GM12878 (cell line): ENCODE measurements around the gene SIGLEC10. TPM values are rescaled to one million over a fixed set of nuclear protein-coding genes. Genes with fewer than 3 reads are reported as not detected.

ENCODE experiments used
- ATAC-seq: fragments of 200-7000 bp; cut with Tn5 transposase; 3 replicates; pipeline ENCODE4 v1.9.1; 2020; ENCODE audit warnings: mild to moderate bottlenecking, moderate library complexity
- BruUV-seq: library from RNA; stranded (reverse); fragments of 400-500 nt; replicated peaks from 2 replicates; lab custom pipeline; 2021; lab: Mats Ljungman, UMichigan
- CTCF ChIA-PET: fragments of 300-600 bp; sonication (Branson Sonifier 250); formaldehyde crosslinking; extraction: SDS; loops from one replicate; lab custom pipeline; 2021; ENCODE audit warnings: inconsistent platforms; lab: Yijun Ruan, JAX
- POLR2A ChIA-PET: fragments of 350-600 bp; formaldehyde crosslinking; extraction: SDS; loops from one replicate; lab custom pipeline; 2021; ENCODE audit warnings: inconsistent platforms; lab: Charles Lee
- RAD21 ChIA-PET: fragments of 300-600 bp; sonication (Branson Sonifier 250); formaldehyde crosslinking; loops from one replicate; lab custom pipeline; 2023; ENCODE audit warnings: antibody characterized with exemption; ENCODE audit not compliant: unreplicated experiment; lab: Charles Lee
- SMC1A ChIA-PET: fragments of 300-600 bp; sonication (Branson Sonifier 250); formaldehyde crosslinking; loops from one replicate; lab custom pipeline; 2023; ENCODE audit not compliant: unreplicated experiment, uncharacterized antibody; lab: Charles Lee
- DNase-seq: peaks from one replicate; pipeline ENCODE4 v3.0.0-alpha.2; 2011; ENCODE audit warnings: low read depth, low spot score
- FAIRE-seq: peaks from 3 replicates; lab custom pipeline; 2011; peaks lifted over from hg19 to GRCh38; lab: Jason Lieb, UNC
- H2AFZ ChIP-seq: 2 replicates; pipeline ENCODE4 v1.6.0; 2011; ENCODE audit warnings: low read depth, low read length, control low read depth; ENCODE audit not compliant: control insufficient read depth
- H3K27ac ChIP-seq: 2 replicates; pipeline ENCODE4 v1.5.1; 2011; ENCODE audit warnings: control low read depth; ENCODE audit not compliant: control insufficient read depth, insufficient read depth
- H3K27me3 ChIP-seq, 2 experiments: replicated peaks in 1 of 2; 2 replicates each; pipeline versions ENCODE4 v1.6.0 to v1.6.1; 2011; ENCODE audit warnings: low read length in 1 of 2; ENCODE audit not compliant: control insufficient read depth in 2 of 2, insufficient read depth in 2 of 2
- H3K36me3 ChIP-seq, 2 experiments: 2 replicates each; pipeline ENCODE4 v1.5.1; 2011; ENCODE audit warnings: low read length in 1 of 2; ENCODE audit not compliant: control insufficient read depth in 2 of 2, insufficient read depth in 2 of 2
- H3K4me1 ChIP-seq: 2 replicates; pipeline ENCODE4 v1.6.1; 2011; ENCODE audit warnings: mild to moderate bottlenecking, low read length, moderate library complexity, mixed read lengths; ENCODE audit not compliant: control insufficient read depth, insufficient read depth
- H3K4me2 ChIP-seq: 2 replicates; pipeline ENCODE4 v1.6.0; 2011; ENCODE audit warnings: control low read depth; ENCODE audit not compliant: control insufficient read depth, insufficient read depth
- H3K4me3 ChIP-seq: fragments of 200-600 bp; sonication (generic); 2 replicates; pipeline ENCODE4 v1.5.1; 2016
- H3K79me2 ChIP-seq: 2 replicates; pipeline ENCODE4 v1.6.0; 2011; ENCODE audit warnings: low read length; ENCODE audit not compliant: control insufficient read depth, insufficient read depth
- H3K9ac ChIP-seq: 2 replicates; pipeline ENCODE4 v1.8.0; 2011; ENCODE audit warnings: low read length, control low read depth, mixed read lengths; ENCODE audit not compliant: control insufficient read depth, insufficient read depth
- H3K9me3 ChIP-seq: replicated peaks from 3 replicates; pipeline ENCODE4 v1.5.1; 2011; ENCODE audit warnings: mild to moderate bottlenecking, low read length; ENCODE audit not compliant: control insufficient read depth, insufficient read depth
- H4K20me1 ChIP-seq: 2 replicates; pipeline ENCODE4 v1.6.0; 2011; ENCODE audit not compliant: control insufficient read depth, insufficient read depth
- CREM ChIP-seq: IDR thresholded peaks from 2 replicates; pipeline ENCODE4 v1.6.1; 2014; ENCODE audit warnings: antibody characterized with exemption, low read depth
- E2F4 ChIP-seq: IDR thresholded peaks from 2 replicates; pipeline ENCODE4 v1.6.1; 2012; ENCODE audit warnings: low read depth, low read length, improper control_type of control experiment
- EGR1 ChIP-seq, 2 experiments: IDR thresholded peaks; 1 replicate in 1 of 2; 2 replicates in 1 of 2; pipeline ENCODE4 v1.6.1; 2011 to 2012; ENCODE audit warnings: low read depth in 2 of 2, low read length in 2 of 2, borderline replicate concordance in 1 of 2, mild to moderate bottlenecking in 1 of 2, moderate library complexity in 1 of 2
- MXI1 ChIP-seq: fragments of 150-350 bp; IDR thresholded peaks from 2 replicates; pipeline ENCODE4 v1.6.1; 2011; ENCODE audit warnings: low read depth, mild to moderate bottlenecking, inconsistent platforms, low read length, improper control_type of control experiment
- NFIC ChIP-seq: IDR thresholded peaks from 2 replicates; pipeline ENCODE4 v1.6.1; 2012; ENCODE audit warnings: low read depth, mild to moderate bottlenecking, inconsistent platforms, low read length, moderate library complexity
- PAX8 ChIP-seq: fragments of 450-650 bp; IDR thresholded peaks from 2 replicates; pipeline ENCODE4 v1.6.1; 2017; ENCODE audit warnings: mild to moderate bottlenecking, moderate library complexity
- PKNOX1 ChIP-seq: fragments of 450-650 bp; IDR thresholded peaks from 2 replicates; pipeline ENCODE4 v1.6.1; 2016; ENCODE audit warnings: mild to moderate bottlenecking
- POLR2AphosphoS5 ChIP-seq: IDR thresholded peaks from 2 replicates; pipeline ENCODE4 v1.6.1; 2011; ENCODE audit warnings: mild to moderate bottlenecking, low read length, inconsistent platforms
- RB1 ChIP-seq: fragments of 450-650 bp; formaldehyde crosslinking; IDR thresholded peaks from 2 replicates; pipeline ENCODE4 v1.6.1; 2017; ENCODE audit warnings: mild to moderate bottlenecking, borderline replicate concordance
- WGBS: methylation state at CpG from one replicate; pipeline ENCODE4 v1.1.6; 2016; ENCODE audit warnings: low lambda C conversion rate; ENCODE audit not compliant: insufficient replicate concordance, insufficient coverage; ENCODE audit errors: missing lambda C conversion rate; 5-methylcytosine and 5-hydroxymethylcytosine counted together
- in situ Hi-C: fragments of 300-500 bp; cut with MboI; formaldehyde crosslinking; loops from 9 replicates; pipeline ENCODE4 v1.14.3; 2018; ENCODE audit warnings: mixed read lengths
- intact Hi-C: fragments of 100-400 bp; cut with micrococcal nuclease; formaldehyde crosslinking; loops from one replicate; pipeline ENCODE4 v1.14.2; 2022; ENCODE audit not compliant: unreplicated experiment
- polyA plus RNA-seq, 11 experiments: library from polyadenylated mRNA; depleted of rRNA in 4 of 11; unstranded in 6 of 11; stranded (reverse) in 5 of 11; fragments of >200 nt; fragmentation: Nextera tagmentation in 4 of 11; fragmentation: Illumina TruSeq in 1 of 11; extraction: Ambion mirVana in 4 of 11; extraction: Trizol in 1 of 11; gene quantifications; 1 replicate in 1 of 11; 2 replicates in 10 of 11; pipeline versions ENCODE4 v1.2.1 to v1.2.3, GENCODE V29; 2011 to 2016; ENCODE audit warnings: inconsistent platforms in 2 of 11, missing spikeins in 2 of 11, low read depth in 1 of 11
- total RNA-seq, 4 experiments: library from RNA; depleted of rRNA in 3 of 4; stranded (reverse); fragments of >200 nt in 3 of 4; fragmentation: Illumina TruSeq in 1 of 4; extraction: Trizol in 1 of 4; gene quantifications; 2 replicates each; pipeline versions ENCODE4 v1.2.1 to v1.2.3, GENCODE V29; 2013 to 2021

The SIGLEC10 gene
- total and polyA plus RNA-seq, 10 of the 15 experiments (the other 5 are each of a cell fraction or from before 2014, with no cell fraction given) = 2.3 to 16.8 (median 7.8) TPM

GRCh38 chr19:51389143-51389542 lies 28.3 kb downstream of the SIGLEC10 start:
- intact Hi-C loops = no loop called here
- 73% methylated on average over 14 of the region's 14 CpGs for WGBS

More at GRCh38 chr19:51389143-51389542, 28.3 kb downstream of the SIGLEC10 start:
- TF ChIP-seq NFIC (no peak), EGR1 (IDR thresholded peaks at IDR 0.05; ENCODE audit: borderline replicate concordance in 1 of 2, low read depth in 2 of 2, low read length in 2 of 2) (no peak), PAX8 (no peak), RB1 (no peak), POLR2AphosphoS5 (no peak), CREM (no peak), E2F4 (no peak), MXI1 (no peak), PKNOX1 (no peak)
- TF ChIP-seq, all 136 proteins: peak for 0
- Histone ChIP-seq H3K9me3 (no peaks in the 10 kb centered on the region), H3K36me3 (no peaks in the 10 kb centered on the region), H2AFZ (no peak overlapping the region), H3K9ac (no peak overlapping the region), H4K20me1 (no peaks in the 10 kb centered on the region), H3K79me2 (no peaks in the 10 kb centered on the region), H3K4me2 (no peak overlapping the region), H3K27me3 (no peaks in the 10 kb centered on the region), H3K27ac (no peak overlapping the region), H3K4me3 (no peak overlapping the region), H3K4me1 (peaks cover 9% of the 10 kb centered on the region)
- BruUV-seq = no TSS peak
- ChIA-PET RAD21 (no interaction called here), POLR2A (no interaction called here), SMC1A (interaction anchor here (0.6 kb wide), 2 partner anchors 7 to 46 kb away, joined by 3 read pairs; no protein-coding TSS in a partner anchor), CTCF (no interaction called here)
- DNase-seq (no peak), FAIRE-seq (no peak), ATAC-seq (no peak)
- in situ Hi-C loops = loop anchor here (25.0 kb wide), 1 partner anchor 1148 kb away; the partner anchor contains the start of gene ZNF808
